K562 (cell line): ENCODE data around the gene ZNF679. TPM values are rescaled to one million over a fixed set of nuclear protein-coding genes. Genes with fewer than 3 reads are reported as not detected.

Experiments used
- ATAC-seq: fragments of 200-7000 bp; cut with Tn5 transposase; 3 replicates; pipeline ENCODE4 v1.9.1; 2020; ENCODE audit warnings: moderate library complexity
- BruUV-seq: library from RNA; stranded (reverse); fragments of 400-500 nt; replicated peaks from 2 replicates; lab custom pipeline; 2021; lab: Mats Ljungman, UMichigan
- CTCF ChIA-PET: fragments of 300-600 bp; formaldehyde crosslinking; extraction: SDS; loops from one replicate; lab custom pipeline; 2021; ENCODE audit warnings: low intra/inter-chr PET ratio; lab: Yijun Ruan, JAX
- POLR2A ChIA-PET: fragments of 300-600, 350-650 bp; sonication (Branson Sonifier 250); formaldehyde crosslinking; extraction: SDS; loops from one replicate; lab custom pipeline; 2021; ENCODE audit warnings: antibody characterized with exemption, inconsistent platforms; lab: Yijun Ruan, JAX
- DNase-seq, 4 experiments: peaks; one replicate each; pipeline versions ENCODE4 v3.0.0 to v3.0.0-alpha.2; 2011 to 2018; ENCODE audit warnings: low spot score in 3 of 4, mixed read lengths in 3 of 4; ENCODE audit errors: extremely low read depth in 1 of 4
- FAIRE-seq: peaks from 2 replicates; lab custom pipeline; 2011; peaks lifted over from hg19 to GRCh38; lab: Jason Lieb, UNC
- H2AFZ ChIP-seq: 2 replicates; pipeline ENCODE4 v1.6.0; 2011; ENCODE audit warnings: low read depth, low read length, control low read depth, inconsistent platforms
- H3K27ac ChIP-seq: fragments of 200-600 bp; 3 replicates; pipeline ENCODE4 v1.8.0; 2011; ENCODE audit warnings: low read depth, mild to moderate bottlenecking, control low read depth, inconsistent platforms, low read length, moderate library complexity, mixed read lengths; ENCODE audit errors: extremely low read depth
- H3K27me3 ChIP-seq, 2 experiments: fragments of 300-600 bp in 1 of 2; 2 replicates in 1 of 2; 3 replicates in 1 of 2; pipeline versions ENCODE4 v1.6.0 to v1.8.0; 2011; ENCODE audit warnings: inconsistent platforms in 2 of 2, low read length in 2 of 2, mild to moderate bottlenecking in 1 of 2, mixed read lengths in 1 of 2, moderate library complexity in 1 of 2; ENCODE audit not compliant: control insufficient read depth in 2 of 2, insufficient read depth in 2 of 2
- H3K36me3 ChIP-seq: fragments of 300-600 bp; 3 replicates; pipeline ENCODE4 v1.8.0; 2011; ENCODE audit warnings: mild to moderate bottlenecking, low read length, inconsistent platforms; ENCODE audit not compliant: control insufficient read depth, insufficient read depth
- H3K4me1 ChIP-seq, 2 experiments: fragments of 200-600 bp in 1 of 2; replicated peaks in 1 of 2; 2 replicates in 1 of 2; 3 replicates in 1 of 2; pipeline versions ENCODE4 v1.5.1 to v1.8.0; 2011; ENCODE audit warnings: inconsistent platforms in 2 of 2, low read length in 2 of 2, mild to moderate bottlenecking in 1 of 2, mixed read lengths in 1 of 2, moderate library complexity in 1 of 2; ENCODE audit not compliant: control insufficient read depth in 2 of 2, insufficient read depth in 2 of 2
- H3K4me2 ChIP-seq: 2 replicates; pipeline ENCODE4 v1.6.1; 2011; ENCODE audit warnings: low read length, control low read depth, inconsistent platforms, mixed read lengths; ENCODE audit not compliant: insufficient read depth
- H3K4me3 ChIP-seq: fragments of 200-600 bp; sonication (generic), shearing (Covaris generic); 2 replicates; pipeline ENCODE4 v1.5.1; 2016; ENCODE audit warnings: control low read depth, inconsistent platforms
- H3K79me2 ChIP-seq: fragments of 200-600 bp; 3 replicates; pipeline ENCODE4 v1.8.0; 2011; ENCODE audit warnings: low read length, inconsistent platforms; ENCODE audit not compliant: control insufficient read depth, insufficient read depth
- H3K9ac ChIP-seq, 2 experiments: 2 replicates each; pipeline versions ENCODE4 v1.6.0 to v1.6.1; 2011; ENCODE audit warnings: low read depth in 2 of 2, low read length in 2 of 2, control low read depth in 1 of 2, inconsistent platforms in 1 of 2, mild to moderate bottlenecking in 1 of 2, mixed read lengths in 1 of 2; ENCODE audit not compliant: insufficient read depth in 1 of 2
- H3K9me1 ChIP-seq: one replicate; pipeline ENCODE4 v1.6.0; 2011; ENCODE audit warnings: inconsistent platforms, mild to moderate bottlenecking, low read length, moderate library complexity; ENCODE audit not compliant: control insufficient read depth, insufficient read depth
- H3K9me3 ChIP-seq: replicated peaks from 2 replicates; pipeline ENCODE4 v1.5.1; 2011; ENCODE audit warnings: low read depth, low read length, inconsistent platforms; ENCODE audit not compliant: control insufficient read depth, insufficient read depth
- H4K20me1 ChIP-seq: replicated peaks from 2 replicates; pipeline ENCODE4 v1.6.1; 2011; ENCODE audit warnings: low read length, inconsistent platforms, mixed read lengths; ENCODE audit not compliant: control insufficient read depth, insufficient read depth
- DPF2 ChIP-seq: fragments of 450-650 bp; IDR thresholded peaks from 2 replicates; pipeline ENCODE4 v1.6.1; 2016
- KLF13 ChIP-seq: fragments of 450-650 bp; IDR thresholded peaks from 2 replicates; pipeline ENCODE4 v1.6.1; 2016; ENCODE audit warnings: missing genetic modification characterization, low read depth, mild to moderate bottlenecking, missing compliant biosample characterization, moderate library complexity, borderline replicate concordance
- PHTF2 ChIP-seq: fragments of 250-450 bp; sonication (Bioruptor Pico); IDR thresholded peaks from 2 replicates; pipeline ENCODE4 v1.5.0; 2021; ENCODE audit warnings: mild to moderate bottlenecking
- SRSF3 ChIP-seq: fragments of 200-400 bp; formaldehyde crosslinking; IDR thresholded peaks from 2 replicates; pipeline ENCODE4 v1.6.1; 2016; ENCODE audit warnings: mild to moderate bottlenecking, low read length, moderate library complexity; ENCODE audit not compliant: insufficient read depth
- TFAM ChIP-seq: fragments of 250-450 bp; sonication (Bioruptor Pico); conservative IDR thresholded peaks from 2 replicates; pipeline ENCODE4 v1.5.0; 2021; ENCODE audit warnings: mild to moderate bottlenecking, moderate library complexity
- ZKSCAN8 ChIP-seq: fragments of 200-800 bp; sonication (Bioruptor generic); IDR thresholded peaks from 2 replicates; pipeline ENCODE4 v1.6.1; 2016; ENCODE audit warnings: missing genetic modification characterization, missing compliant biosample characterization
- ZNF165 ChIP-seq: fragments of 250-450 bp; sonication (Bioruptor Pico); IDR thresholded peaks from 2 replicates; pipeline ENCODE4 v1.4.0; 2020; ENCODE audit warnings: borderline replicate concordance
- ZNF174 ChIP-seq: fragments of 250-450 bp; sonication (Bioruptor Pico); IDR thresholded peaks from 2 replicates; pipeline ENCODE4 v1.4.0; 2020; ENCODE audit warnings: mild to moderate bottlenecking
- WGBS: fragments of 100-300 bp; shearing (Covaris generic); methylation state at CpG from one replicate; pipeline ENCODE4 v1.1.6; 2016; ENCODE audit warnings: low coverage, mixed read lengths; ENCODE audit not compliant: insufficient coverage; ENCODE audit errors: missing lambda C conversion rate; 5-methylcytosine and 5-hydroxymethylcytosine counted together
- in situ Hi-C: fragments of 300-500 bp; cut with MboI; formaldehyde crosslinking; loops from 4 replicates; pipeline ENCODE4 v1.15.0; 2018; ENCODE audit warnings: inconsistent platforms, mixed read lengths
- intact Hi-C: fragments of 100-400 bp; cut with micrococcal nuclease; formaldehyde crosslinking; loops from 2 replicates; pipeline ENCODE4 v1.14.2; 2022
- polyA plus RNA-seq, 8 experiments: library from polyadenylated mRNA; depleted of rRNA in 4 of 8; stranded (reverse) in 5 of 8; unstranded in 3 of 8; fragments of >200 nt; fragmentation: Nextera tagmentation in 2 of 8; fragmentation: Illumina TruSeq in 1 of 8; extraction: Ambion mirVana in 2 of 8; extraction: Trizol in 1 of 8; gene quantifications; 2 replicates each; pipeline versions ENCODE4 v1.2.1 to v1.2.3, GENCODE V29; 2011 to 2014; ENCODE audit warnings: inconsistent platforms in 1 of 8, missing spikeins in 1 of 8
- total RNA-seq, 7 experiments: library from RNA; depleted of rRNA in 6 of 7; stranded (reverse); fragments of >200 nt in 6 of 7; fragmentation: Illumina TruSeq in 2 of 7; extraction: Trizol in 2 of 7; gene quantifications; 2 replicates each; pipeline versions ENCODE4 v1.2.1 to v1.2.3, GENCODE V29; 2011 to 2021; ENCODE audit warnings: low replicate concordance in 1 of 7
- TF ChIP-seq, protein P1 (sequence below): sonication (generic); formaldehyde crosslinking; IDR thresholded peaks from 2 replicates; pipeline ENCODE4 v1.8.1; 2023; ENCODE audit warnings: mild to moderate bottlenecking, missing genetic modification reagents
- TF ChIP-seq, protein P2 (sequence below): fragments of 200-400 bp; formaldehyde crosslinking; IDR thresholded peaks from 2 replicates; pipeline ENCODE4 v1.6.1; 2017; ENCODE audit warnings: mild to moderate bottlenecking, low read depth, low read length, moderate library complexity
- TF ChIP-seq, protein P3 (sequence below): sonication (generic); formaldehyde crosslinking; IDR thresholded peaks from 2 replicates; pipeline ENCODE4 v1.8.0; 2022; ENCODE audit warnings: missing genetic modification reagents, mild to moderate bottlenecking, moderate library complexity, borderline replicate concordance
- TF ChIP-seq, protein P4 (sequence below): fragments of 450-650 bp; conservative IDR thresholded peaks from 2 replicates; pipeline ENCODE4 v1.6.1; 2016; ENCODE audit warnings: missing genetic modification characterization, low read depth, mild to moderate bottlenecking, control low read depth, missing compliant biosample characterization

Gene ZNF679
- total and polyA plus RNA-seq, 9 of the 15 experiments (the other 6 are each of a cell fraction or from before 2014, with no cell fraction given) = not detected

DNA sequence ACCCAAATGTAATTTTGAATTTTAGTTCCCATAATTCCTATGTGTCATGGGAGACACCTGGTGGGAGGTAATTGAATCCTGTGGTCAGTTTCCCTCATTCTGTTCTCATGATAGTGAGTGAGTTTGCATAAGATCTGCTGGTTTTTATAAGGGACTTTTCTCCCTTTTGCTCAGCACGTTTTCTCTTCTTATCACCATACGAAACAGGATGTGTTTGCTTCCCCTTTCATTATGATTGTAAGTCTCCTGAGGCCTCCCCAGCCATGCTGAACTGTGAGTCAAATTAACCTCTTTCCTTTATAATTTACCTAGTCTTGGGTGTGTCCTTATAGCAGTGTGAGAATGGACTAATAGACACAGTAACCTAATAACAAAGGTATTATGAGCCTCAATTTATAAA lies 49.4 kb downstream of the ZNF679 start:
- no peak overlapping the region for H2AFZ ChIP-seq
- H3K27ac ChIP-seq = no peak overlapping the region
- no peak overlapping the region for H3K4me2 ChIP-seq
- no peaks in the 10 kb centered on the region for H3K36me3 ChIP-seq
- intact Hi-C loops = no loop called here
- no peaks in the 10 kb centered on the region for H4K20me1 ChIP-seq
- no peak overlapping the region for H3K9ac ChIP-seq
- no peak for FAIRE-seq
- WGBS = 3% methylated on average over 2 of the region's 2 CpGs
- ChIA-PET POLR2A (no interaction called here), CTCF (no interaction called here)
- no peaks in the 10 kb centered on the region for H3K27me3 ChIP-seq
- no peaks in the 10 kb centered on the region for H3K9me1 ChIP-seq
- H3K4me3 ChIP-seq = no peak overlapping the region
- no peaks in the 10 kb centered on the region for H3K9me3 ChIP-seq
- no TSS peak for BruUV-seq
- ATAC-seq = no peak
- in situ Hi-C loops = no loop called here
- no peaks in the 10 kb centered on the region for H3K79me2 ChIP-seq
- DNase-seq = no peak
- TF ChIP-seq, protein P1, sequence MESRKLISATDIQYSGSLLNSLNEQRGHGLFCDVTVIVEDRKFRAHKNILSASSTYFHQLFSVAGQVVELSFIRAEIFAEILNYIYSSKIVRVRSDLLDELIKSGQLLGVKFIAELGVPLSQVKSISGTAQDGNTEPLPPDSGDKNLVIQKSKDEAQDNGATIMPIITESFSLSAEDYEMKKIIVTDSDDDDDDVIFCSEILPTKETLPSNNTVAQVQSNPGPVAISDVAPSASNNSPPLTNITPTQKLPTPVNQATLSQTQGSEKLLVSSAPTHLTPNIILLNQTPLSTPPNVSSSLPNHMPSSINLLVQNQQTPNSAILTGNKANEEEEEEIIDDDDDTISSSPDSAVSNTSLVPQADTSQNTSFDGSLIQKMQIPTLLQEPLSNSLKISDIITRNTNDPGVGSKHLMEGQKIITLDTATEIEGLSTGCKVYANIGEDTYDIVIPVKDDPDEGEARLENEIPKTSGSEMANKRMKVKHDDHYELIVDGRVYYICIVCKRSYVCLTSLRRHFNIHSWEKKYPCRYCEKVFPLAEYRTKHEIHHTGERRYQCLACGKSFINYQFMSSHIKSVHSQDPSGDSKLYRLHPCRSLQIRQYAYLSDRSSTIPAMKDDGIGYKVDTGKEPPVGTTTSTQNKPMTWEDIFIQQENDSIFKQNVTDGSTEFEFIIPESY (CRISPR knock-in tag) = no peak
- TF ChIP-seq, protein P2, sequence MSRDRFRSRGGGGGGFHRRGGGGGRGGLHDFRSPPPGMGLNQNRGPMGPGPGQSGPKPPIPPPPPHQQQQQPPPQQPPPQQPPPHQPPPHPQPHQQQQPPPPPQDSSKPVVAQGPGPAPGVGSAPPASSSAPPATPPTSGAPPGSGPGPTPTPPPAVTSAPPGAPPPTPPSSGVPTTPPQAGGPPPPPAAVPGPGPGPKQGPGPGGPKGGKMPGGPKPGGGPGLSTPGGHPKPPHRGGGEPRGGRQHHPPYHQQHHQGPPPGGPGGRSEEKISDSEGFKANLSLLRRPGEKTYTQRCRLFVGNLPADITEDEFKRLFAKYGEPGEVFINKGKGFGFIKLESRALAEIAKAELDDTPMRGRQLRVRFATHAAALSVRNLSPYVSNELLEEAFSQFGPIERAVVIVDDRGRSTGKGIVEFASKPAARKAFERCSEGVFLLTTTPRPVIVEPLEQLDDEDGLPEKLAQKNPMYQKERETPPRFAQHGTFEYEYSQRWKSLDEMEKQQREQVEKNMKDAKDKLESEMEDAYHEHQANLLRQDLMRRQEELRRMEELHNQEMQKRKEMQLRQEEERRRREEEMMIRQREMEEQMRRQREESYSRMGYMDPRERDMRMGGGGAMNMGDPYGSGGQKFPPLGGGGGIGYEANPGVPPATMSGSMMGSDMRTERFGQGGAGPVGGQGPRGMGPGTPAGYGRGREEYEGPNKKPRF = no peak
- TF ChIP-seq ZNF165 (no peak), KLF13 (tag) (no peak), DPF2 (no peak), SRSF3 (no peak), TFAM (CRISPR knock-in tag) (no peak), PHTF2 (no peak), ZKSCAN8 (CRISPR knock-in tag) (no peak), ZNF174 (CRISPR knock-in tag) (no peak)
- TF ChIP-seq, protein P3, sequence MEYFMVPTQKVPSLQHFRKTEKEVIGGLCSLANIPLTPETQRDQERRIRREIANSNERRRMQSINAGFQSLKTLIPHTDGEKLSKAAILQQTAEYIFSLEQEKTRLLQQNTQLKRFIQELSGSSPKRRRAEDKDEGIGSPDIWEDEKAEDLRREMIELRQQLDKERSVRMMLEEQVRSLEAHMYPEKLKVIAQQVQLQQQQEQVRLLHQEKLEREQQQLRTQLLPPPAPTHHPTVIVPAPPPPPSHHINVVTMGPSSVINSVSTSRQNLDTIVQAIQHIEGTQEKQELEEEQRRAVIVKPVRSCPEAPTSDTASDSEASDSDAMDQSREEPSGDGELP (CRISPR knock-in tag) = no peak
- TF ChIP-seq, protein P4, sequence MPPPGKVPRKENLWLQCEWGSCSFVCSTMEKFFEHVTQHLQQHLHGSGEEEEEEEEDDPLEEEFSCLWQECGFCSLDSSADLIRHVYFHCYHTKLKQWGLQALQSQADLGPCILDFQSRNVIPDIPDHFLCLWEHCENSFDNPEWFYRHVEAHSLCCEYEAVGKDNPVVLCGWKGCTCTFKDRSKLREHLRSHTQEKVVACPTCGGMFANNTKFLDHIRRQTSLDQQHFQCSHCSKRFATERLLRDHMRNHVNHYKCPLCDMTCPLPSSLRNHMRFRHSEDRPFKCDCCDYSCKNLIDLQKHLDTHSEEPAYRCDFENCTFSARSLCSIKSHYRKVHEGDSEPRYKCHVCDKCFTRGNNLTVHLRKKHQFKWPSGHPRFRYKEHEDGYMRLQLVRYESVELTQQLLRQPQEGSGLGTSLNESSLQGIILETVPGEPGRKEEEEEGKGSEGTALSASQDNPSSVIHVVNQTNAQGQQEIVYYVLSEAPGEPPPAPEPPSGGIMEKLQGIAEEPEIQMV (tag) = no peak
- H3K4me1 ChIP-seq = no peaks in the 10 kb centered on the region
